LoVo (cell line): ENCODE results near the gene WASHC2A.
"Not testable (repeated sequence)": the region's sequence is repeated elsewhere in the genome, so short reads cannot be mapped to it uniquely, and the experiment has no call there.

Source experiments
- DNase-seq: peaks from one replicate; pipeline ENCODE4 v3.0.0-alpha.2; 2016; ENCODE audit warnings: low spot score

The WASHC2A gene

DNA sequence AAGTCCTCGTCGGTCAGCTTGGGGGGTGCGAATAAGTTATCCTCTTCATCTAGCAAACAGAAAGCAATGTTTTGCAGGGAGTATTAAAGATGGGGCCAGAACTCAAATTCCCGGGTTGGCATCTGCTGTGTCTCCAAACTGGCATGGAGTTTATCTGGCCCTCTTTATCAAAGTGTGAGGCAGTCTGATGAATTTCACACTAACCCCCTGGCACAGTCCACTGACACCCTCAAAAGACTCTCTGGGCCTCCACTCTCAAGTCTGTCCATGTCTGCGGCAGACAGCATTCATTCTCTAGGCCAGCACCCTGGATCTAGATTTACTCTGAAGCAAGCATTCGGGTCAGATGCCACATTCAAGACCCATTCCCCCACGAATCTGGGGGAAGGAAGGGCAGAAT lies 6.2 kb upstream of the WASHC2A start:
- not testable (repeated sequence) for DNase-seq

- DNase-seq: no peak
Observed at GRCh38 chr10:50063100-50063499, 4.7 kb upstream of the WASHC2A start.

DNA sequence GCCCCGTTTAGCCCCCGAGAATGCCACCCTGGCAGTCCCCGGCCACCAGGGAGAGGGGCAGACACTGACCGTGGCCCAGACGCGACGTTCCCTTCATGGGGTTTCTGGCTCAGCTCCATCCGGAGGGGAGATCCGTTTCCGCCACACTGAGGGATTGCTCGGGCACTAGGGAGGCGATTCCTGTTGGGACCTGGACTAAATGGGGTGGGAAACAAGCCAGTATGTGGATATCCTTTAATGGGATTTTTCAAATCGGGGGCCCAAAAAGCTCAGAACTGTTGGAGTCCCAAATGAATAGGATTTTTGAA lies 552 bp downstream of the WASHC2A start:
- DNase-seq: not testable (repeated sequence)

DNA sequence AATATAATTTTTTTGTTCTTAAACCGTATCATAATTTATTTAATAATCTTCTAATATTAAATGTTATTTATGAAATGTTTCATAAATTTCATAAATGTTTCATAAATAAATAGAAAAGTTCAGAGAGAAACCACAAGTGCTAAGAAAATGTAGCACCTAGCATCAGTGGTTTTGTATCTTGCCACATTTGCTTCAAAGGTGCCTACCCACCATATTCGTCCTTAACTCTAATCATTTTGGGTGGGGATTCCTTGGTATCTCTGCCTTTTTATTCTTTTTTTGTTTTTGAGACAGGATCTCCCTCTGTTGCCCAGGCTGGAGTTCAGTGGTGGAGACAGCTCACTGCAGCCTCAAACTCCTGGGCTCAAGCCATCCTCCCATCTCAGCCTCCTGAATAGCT lies 7.4 kb downstream of the WASHC2A start:
- not testable (repeated sequence) for DNase-seq

- not testable (repeated sequence) for DNase-seq
Observed at GRCh38 chr10:50075544-50075943, 7.8 kb downstream of the WASHC2A start.

- not testable (repeated sequence) for DNase-seq
Observed at GRCh38 chr10:50091304-50091703, 23.6 kb downstream of the WASHC2A start.

GRCh38 chr10:50092928-50093327 lies 25.2 kb downstream of the WASHC2A start:
- not testable (repeated sequence) for DNase-seq

DNA sequence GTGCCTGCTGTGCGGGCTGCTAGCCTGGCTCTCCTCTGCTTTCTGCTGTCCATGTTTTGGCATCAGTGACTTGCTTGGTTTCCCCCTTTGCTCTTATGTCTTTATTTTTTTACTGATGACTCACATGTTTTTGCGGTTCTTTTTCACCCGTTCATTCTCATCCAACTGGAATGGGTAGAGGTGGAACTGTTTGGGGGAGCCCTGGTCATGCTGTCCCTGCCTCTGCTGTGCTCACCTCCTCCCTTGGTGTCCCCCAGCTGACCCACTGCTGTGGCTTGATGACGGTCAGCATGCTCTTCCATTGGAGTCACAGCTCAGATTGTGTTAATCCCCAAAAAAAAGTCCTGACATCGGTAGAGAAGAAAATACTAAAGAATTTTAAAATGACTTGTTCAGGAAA lies 26.9 kb downstream of the WASHC2A start:
- DNase-seq: not testable (repeated sequence)

DNA sequence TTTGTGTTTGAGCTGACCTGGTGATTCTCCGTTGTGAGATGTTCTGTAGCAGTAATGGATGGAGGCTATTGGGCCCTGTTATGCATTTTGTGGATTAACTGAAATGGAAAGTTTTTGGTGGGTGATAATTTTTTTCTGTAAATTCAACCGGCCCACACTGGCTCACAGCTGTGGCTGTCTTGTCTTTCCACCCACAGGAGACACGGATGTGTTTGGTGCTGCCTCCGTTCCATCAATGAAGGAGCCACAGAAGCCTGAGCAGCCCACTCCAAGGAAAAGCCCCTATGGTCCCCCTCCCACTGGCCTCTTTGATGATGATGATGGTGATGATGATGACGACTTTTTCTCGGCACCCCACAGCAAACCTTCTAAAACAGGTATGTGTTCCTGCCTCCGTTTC lies 27.6 kb downstream of the WASHC2A start:
- DNase-seq: not testable (repeated sequence)

GRCh38 chr10:50096722-50097121 lies 29.0 kb downstream of the WASHC2A start:
- not testable (repeated sequence) for DNase-seq

- not testable (repeated sequence) for DNase-seq
Observed at GRCh38 chr10:50098645-50099044, 30.9 kb downstream of the WASHC2A start.

GRCh38 chr10:50101139-50101582 lies 33.4 kb downstream of the WASHC2A start:
- not testable (repeated sequence) for DNase-seq

- DNase-seq: not testable (repeated sequence)
Observed at GRCh38 chr10:50101747-50102146, 34.0 kb downstream of the WASHC2A start.

GRCh38 chr10:50102267-50102666 lies 34.5 kb downstream of the WASHC2A start:
- DNase-seq: not testable (repeated sequence)

GRCh38 chr10:50108999-50109698 lies 41.4 kb downstream of the WASHC2A start:
- DNase-seq: not testable (repeated sequence)

GRCh38 chr10:50112419-50113112 lies 44.8 kb downstream of the WASHC2A start:
- DNase-seq: not testable (repeated sequence)

DNA sequence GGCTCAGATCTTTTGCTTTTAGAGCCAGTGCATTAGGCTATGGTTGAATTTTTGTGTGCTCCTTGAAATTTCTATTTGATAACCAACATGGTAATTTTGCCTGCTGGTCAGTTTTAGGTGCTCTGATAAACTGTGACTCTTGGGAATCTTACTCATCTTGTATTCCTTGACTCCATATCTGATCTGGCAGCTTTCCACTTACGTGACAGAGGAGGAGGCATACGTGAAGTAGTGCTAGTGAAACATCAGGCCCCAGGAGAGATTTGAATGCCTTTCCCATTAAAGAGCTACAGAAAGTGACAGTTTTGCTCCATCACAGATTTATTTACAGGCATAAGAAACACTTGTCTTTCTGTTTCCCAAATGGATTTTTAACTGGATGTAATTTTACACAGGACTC lies 59.0 kb downstream of the WASHC2A start:
- not testable (repeated sequence) for DNase-seq

DNA sequence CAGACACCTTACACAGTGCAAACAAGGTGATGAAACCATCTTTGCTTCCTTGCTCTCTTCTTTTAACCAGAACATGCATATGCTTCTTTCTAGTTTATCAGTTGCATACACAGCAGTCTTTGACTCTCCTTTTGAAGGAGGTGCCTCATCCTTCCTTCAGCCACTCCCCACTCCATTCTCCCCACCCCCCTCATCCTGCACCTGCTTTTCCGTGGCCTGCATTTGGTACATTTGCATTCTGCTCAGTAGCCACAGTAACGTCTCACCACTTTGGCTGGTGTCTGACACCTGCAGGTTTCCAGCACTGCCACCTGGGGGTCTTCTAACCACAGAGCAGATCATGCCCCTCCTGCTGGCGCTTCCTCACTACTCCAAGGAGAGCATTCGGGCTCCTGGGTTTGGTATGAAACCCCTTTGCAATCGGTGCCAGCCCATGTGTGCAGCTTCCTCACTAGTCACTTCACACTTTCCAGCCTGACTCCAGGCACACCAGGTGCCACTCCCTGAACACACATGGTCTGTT lies 60.1 kb downstream of the WASHC2A start:
- DNase-seq: not testable (repeated sequence)

DNA sequence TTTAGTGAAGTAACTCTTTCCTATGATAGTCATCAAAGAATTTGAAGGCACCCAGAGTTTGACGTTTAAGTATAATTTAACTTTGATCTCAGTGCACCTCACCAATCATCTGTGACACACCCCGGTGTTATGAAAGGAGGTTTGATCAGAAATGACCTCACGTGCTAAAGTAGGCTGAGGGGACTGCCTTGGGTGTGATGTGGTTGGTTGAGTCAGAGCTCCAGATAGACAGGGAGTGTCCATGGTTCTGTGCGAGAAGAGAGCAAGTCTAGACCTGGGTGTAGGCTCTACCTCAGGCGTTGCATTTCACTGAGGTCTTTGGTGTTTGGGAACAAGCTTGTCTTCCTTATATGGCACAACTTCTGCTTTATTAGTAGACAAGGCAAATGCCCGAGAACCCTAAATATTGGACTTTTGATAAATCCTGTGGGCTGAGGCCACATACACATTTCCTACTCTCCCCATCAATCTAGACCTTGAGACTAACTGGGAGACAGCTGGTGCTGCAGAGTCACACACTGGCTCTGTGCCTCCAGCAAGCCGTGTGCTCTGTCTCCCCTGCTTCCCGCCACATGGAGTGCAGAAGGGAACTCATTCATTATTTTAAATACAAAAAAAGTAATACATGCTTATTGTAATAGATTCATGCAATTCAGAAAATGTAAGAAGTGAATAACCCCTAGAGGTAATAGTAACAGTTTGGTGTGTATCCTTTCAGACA lies 63.7 kb downstream of the WASHC2A start:
- not testable (repeated sequence) for DNase-seq

DNA sequence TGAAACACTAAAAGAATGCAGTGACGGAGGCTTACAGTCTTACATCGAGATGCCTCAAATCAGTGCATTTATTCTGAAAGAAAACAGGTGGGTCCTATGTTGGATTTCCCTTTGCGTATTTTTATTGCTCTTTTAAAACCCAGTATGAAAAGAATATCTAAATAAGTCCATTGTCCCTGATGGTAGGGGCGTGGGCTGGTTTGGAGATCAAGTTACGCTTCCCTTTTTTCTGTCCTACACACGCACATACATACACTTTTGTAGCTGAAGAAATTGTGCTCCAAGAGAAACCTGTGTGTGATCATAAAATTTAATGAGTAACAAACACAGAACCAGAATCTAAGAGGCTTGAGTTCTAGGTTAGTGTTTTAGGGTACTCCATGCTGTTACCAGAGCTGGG lies 64.6 kb downstream of the WASHC2A start:
- DNase-seq: not testable (repeated sequence)

DNA sequence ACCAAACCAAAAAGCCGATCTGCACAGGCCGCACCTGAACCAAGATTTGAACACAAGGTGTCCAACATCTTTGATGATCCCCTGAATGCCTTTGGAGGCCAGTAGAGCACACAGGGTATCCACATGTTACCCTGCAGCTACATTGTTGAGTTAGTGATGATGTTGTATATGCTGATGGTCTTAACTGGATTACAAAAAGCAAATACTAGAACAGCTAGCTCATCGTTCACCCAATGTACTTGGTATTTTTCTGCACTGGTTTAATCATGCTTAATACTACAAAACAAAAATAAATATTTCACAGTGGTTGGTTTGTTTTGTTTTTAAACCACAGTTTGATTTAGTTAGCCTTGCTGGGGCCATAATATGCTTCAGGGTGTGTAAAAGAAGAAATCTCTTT lies 65.1 kb downstream of the WASHC2A start:
- not testable (repeated sequence) for DNase-seq

DNA sequence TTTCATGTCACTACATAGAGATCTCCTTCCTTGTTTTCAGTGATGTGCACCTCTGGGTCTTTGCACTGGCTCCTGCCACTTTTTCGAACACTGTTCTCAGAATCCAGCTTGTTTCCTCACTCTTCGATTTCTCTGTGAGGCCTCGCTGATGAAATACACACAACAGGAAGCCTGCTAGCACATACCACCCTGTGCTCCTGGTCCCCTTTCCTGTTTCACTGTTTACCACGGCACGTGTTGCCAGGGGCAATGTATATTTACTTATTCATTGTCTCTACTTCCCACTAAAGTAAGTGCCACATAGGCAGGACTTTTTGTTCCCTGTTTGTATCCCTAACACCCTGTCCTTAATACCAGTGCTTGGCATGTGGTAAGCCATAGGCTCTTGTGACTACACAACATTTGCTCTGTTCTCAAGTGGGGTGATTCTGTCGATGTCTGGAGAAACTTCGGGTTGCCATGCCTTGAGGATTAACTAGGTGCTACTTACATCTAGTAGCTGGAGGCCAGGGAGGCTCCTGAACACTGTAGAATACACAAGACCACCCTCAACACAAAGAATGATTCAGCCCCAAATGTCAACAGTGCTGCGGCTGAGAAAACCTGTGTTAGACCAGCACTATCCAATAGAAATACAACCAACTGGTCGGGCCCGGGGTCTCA lies 75.9 kb downstream of the WASHC2A start:
- DNase-seq: not testable (repeated sequence)
